Mucosa of gallbladder (tissue), 1 donor: ENCODE results near the gene PMVK. TPM values are rescaled to one million over a fixed set of nuclear protein-coding genes. Genes with fewer than 3 reads are reported as not detected.
"Not testable (repeated sequence)": the region's sequence is repeated elsewhere in the genome, so short reads cannot be mapped to it uniquely, and the experiment has no call there.

ENCODE experiments used
- DNase-seq: peaks from one replicate; pipeline ENCODE4 v3.0.0-alpha.2; 2020; ENCODE audit warnings: low spot score
- total RNA-seq: library from RNA; stranded (reverse); gene quantifications from one replicate; pipeline ENCODE4 v1.2.1, GENCODE V29; 2021
- donor health status: DM: no; HTN: no; CAD: no.

Gene PMVK
- total RNA-seq, 1 donor from 2014 or later = 33.0 TPM

- no peak for DNase-seq
These were observed 11.0 kb downstream of the PMVK start for GRCh38 chr1:154925335-154926170.

- no peak for DNase-seq
These were observed 12.8 kb downstream of the PMVK start for GRCh38 chr1:154923695-154924094.

- DNase-seq = no peak
These were observed 23.2 kb downstream of the PMVK start for GRCh38 chr1:154913273-154913672.

- DNase-seq = no peak
These were observed 23.8 kb downstream of the PMVK start for GRCh38 chr1:154912755-154913154.

GRCh38 chr1:154911691-154912550, 24.6 kb downstream of the PMVK start:
- no peak for DNase-seq

- no peak for DNase-seq
These were observed 25.7 kb downstream of the PMVK start for GRCh38 chr1:154910851-154911250.

- DNase-seq = no peak
These were observed 27.6 kb downstream of the PMVK start for GRCh38 chr1:154908937-154909336.

GRCh38 chr1:154908129-154908528, 28.4 kb downstream of the PMVK start:
- not testable (repeated sequence) for DNase-seq

- no peak for DNase-seq
These were observed 29.9 kb downstream of the PMVK start for GRCh38 chr1:154906621-154907081.

GRCh38 chr1:154902938-154903566, 33.5 kb downstream of the PMVK start:
- no peak for DNase-seq

GRCh38 chr1:154901591-154901990, 34.9 kb downstream of the PMVK start:
- DNase-seq = no peak

- DNase-seq = no peak
These were observed 37.5 kb downstream of the PMVK start for GRCh38 chr1:154899041-154899440.

- no peak for DNase-seq
These were observed 39.7 kb downstream of the PMVK start for GRCh38 chr1:154896771-154897286.

- no peak for DNase-seq
These were observed 40.7 kb downstream of the PMVK start for GRCh38 chr1:154895798-154896197.

- no peak for DNase-seq
These were observed 45.1 kb downstream of the PMVK start for GRCh38 chr1:154891452-154891851.

GRCh38 chr1:154888757-154889156, 47.8 kb downstream of the PMVK start:
- no peak for DNase-seq

GRCh38 chr1:154886281-154887015, 50.1 kb downstream of the PMVK start:
- no peak for DNase-seq

GRCh38 chr1:154884869-154885701, 51.4 kb downstream of the PMVK start:
- DNase-seq = no peak

- no peak for DNase-seq
These were observed 52.3 kb downstream of the PMVK start for GRCh38 chr1:154883919-154884868.
